ENCODE measurements around the gene CAMK4.

DNA sequence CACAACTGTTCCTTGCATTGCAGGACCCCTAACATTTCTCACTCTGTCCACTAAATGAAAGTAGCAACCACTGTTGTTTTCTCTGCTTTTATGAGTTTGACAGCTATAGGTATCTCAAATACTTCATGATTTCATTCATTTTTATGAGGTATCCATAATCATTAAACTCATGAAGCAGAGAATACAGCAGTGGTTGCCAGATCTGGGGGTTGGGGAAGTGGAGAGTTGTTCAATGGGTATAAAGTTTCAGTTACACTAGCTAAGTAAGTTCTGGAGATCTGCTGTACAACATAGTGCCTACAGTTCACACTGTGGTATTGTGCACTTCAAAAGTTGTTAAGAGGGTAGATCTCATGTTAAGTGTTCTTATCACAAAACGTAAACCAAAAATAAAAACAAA is 23.4 kb upstream of the CAMK4 start:
- TF ChIP-seq, protein P1, sequence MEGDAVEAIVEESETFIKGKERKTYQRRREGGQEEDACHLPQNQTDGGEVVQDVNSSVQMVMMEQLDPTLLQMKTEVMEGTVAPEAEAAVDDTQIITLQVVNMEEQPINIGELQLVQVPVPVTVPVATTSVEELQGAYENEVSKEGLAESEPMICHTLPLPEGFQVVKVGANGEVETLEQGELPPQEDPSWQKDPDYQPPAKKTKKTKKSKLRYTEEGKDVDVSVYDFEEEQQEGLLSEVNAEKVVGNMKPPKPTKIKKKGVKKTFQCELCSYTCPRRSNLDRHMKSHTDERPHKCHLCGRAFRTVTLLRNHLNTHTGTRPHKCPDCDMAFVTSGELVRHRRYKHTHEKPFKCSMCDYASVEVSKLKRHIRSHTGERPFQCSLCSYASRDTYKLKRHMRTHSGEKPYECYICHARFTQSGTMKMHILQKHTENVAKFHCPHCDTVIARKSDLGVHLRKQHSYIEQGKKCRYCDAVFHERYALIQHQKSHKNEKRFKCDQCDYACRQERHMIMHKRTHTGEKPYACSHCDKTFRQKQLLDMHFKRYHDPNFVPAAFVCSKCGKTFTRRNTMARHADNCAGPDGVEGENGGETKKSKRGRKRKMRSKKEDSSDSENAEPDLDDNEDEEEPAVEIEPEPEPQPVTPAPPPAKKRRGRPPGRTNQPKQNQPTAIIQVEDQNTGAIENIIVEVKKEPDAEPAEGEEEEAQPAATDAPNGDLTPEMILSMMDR (conservative IDR thresholded peaks at IDR 0.05 in 1 of 2, IDR thresholded peaks at IDR 0.05 in 1 of 2; ENCODE audit: extremely low read depth in 1 of 2, insufficient read depth in 1 of 2, low read depth in 1 of 2, low read length in 2 of 2), result no peak
- no peak for TF ChIP-seq EZH2 (IDR thresholded peaks at IDR 0.05; ENCODE audit: borderline replicate concordance, low read length)
